LHCN-M2 (cell line): ENCODE results near the gene TENM4. TPM values are rescaled to one million over a fixed set of nuclear protein-coding genes. Genes with fewer than 3 reads are reported as not detected.

ENCODE experiments used
- DNase-seq: peaks from one replicate; pipeline ENCODE4 v3.0.0-alpha.2; 2012; ENCODE audit warnings: low read depth
- total RNA-seq: library from RNA; depleted of rRNA; stranded (reverse); fragments of >200 nt; gene quantifications from 2 replicates; pipeline ENCODE4 v1.2.3, GENCODE V29; 2014

Gene TENM4
- total RNA-seq, 1 experiment from 2014 or later = 0.06 TPM

DNA sequence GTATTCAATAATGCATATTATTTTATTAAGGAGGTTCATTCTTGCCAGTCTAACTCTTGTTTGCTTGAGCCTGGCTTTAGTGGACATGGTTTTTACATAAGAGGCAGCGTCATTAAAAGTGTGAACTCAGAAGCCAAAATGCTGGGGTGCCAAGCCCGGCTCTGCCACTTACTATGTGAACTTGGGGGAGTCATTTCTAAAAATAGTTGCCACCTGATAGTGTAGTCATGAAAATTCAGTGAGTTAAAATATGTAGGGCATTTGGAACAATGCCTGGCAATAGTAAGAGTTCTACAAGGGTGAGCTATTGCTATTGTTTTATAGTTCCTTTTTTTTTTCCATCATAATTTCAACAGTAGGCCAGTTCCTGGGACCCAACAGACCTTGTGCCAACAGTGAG lies 49.9 kb downstream of the TENM4 start:
- DNase-seq = no peak

DNA sequence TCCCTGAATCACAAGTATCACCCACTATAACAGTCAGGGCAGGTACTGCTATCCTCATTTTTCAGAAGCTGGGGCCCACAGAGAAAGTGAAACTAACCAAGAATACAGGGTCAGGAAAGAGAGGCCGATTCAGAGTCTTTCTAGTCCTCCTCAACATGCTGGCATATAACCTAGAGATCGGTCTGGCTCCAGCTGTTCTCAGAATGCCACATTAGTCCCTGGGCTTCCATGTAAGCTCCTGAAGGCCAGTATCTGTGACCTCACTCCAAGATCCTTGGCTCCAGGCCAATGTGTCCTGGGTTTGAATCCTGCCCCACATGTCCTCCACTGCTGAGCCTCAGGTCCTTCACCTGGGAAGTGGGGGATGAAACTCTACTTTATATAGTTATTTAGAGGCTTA lies 50.4 kb downstream of the TENM4 start:
- no peak for DNase-seq

DNA sequence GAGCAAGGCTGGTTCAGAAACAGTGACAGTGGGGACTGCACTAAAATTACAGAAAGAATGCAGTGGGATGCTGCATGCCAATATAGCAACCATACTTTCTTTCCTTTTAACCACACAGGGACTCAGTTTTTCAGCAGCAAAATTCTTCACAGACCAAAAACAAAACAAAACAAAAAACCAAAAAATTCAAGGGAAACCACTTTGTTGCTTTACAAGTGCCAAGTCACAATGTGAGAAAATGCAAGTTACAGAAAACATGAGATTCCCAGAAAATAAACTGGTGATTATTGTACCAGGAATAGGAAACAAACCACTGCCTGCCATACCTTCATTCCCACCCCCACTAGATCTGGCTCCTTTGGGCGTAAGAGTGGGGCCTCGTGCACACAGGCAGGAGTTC lies 52.6 kb downstream of the TENM4 start:
- DNase-seq = no peak

DNA sequence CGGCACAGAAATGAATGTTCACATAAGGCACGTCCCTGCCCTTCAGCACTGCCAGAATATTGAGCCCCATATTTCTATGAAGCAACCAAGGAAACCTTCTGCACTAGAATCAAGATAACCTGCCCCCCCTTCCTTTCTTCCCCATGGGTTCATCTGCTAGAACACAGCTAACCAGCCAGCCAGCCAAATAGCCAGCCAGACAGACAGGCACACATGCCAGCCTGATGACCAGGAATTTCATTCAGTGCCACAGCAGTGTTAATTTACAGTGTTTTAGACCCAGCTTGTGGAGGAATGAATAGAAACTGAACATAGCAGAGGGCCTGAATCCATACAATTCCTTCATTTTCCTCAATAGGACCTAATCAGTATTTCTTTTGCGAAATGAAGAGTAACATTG lies 57.0 kb downstream of the TENM4 start:
- DNase-seq = no peak

DNA sequence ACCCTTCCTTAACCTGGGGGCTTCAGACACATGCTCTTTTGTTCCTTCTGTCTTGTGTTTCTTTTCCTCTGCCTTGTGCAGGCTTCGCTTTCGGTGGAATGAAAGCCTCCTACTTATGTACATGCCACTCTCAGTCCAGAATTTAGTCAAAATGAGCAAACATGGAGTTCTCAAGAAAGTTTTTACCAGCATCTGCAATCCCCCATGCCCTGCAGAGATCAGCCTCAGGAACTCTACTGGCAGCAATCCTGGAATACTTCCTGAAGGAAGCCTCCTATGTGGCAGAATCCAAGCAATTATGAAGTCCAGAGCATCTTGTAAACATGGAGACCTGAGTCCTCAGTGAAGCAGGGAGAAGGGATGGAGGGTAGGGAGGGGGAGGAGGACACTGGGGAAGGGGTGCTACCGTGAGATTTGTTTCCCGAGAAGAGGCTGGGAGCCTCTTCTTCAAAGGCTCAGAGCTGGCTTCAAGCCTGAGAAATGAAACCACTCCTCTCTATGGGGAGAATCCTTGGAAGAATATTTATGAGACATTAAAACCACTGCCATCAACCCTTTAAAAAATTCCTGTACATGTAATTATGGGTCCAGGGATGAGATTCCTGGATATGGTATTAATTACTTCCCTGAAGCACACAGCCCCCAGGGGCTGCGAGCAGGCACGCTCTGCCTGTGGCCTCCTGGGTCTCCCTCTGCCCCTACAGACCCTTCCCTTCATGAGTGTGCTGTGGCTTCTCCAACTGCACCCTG lies 58.4 kb downstream of the TENM4 start:
- no peak for DNase-seq

DNA sequence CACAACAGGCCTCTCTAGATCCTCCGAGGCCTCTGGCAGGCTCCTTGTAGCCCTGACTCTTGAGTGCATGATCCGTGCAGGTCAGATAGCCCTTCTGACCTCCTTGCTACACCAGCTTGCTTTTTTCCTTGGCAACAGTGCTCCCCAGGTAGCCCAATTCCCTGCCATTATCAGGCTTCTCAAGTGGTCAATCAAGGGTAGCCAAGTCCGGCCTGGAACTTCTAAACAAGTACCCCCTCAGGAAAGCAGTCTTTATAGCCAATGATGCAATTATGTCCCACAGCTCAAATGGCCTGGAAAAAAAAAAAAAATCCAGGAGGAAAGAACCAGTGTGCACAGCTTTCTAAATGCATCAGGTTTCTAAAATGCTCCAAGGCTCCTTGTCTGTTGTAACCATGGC lies 59.8 kb downstream of the TENM4 start:
- DNase-seq = no peak

DNA sequence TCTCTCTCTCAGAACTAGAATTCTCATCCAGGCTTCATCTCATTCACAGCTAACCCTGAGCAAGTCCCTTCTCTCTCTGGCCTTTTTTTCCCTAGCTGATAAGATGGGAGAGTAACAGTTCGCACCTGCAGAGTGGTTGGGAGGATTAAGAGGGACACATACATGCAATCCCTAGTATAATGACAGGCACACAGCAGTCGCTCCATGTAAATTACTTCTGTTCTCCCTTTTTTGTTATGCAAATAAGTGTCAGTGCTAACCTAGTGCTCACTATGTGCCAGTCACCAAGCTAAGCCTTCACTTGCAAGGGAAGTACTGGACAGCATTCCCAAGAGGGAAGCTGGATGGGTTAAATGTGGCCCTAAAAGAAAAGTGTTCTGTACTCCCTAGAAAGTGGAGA lies 63.4 kb downstream of the TENM4 start:
- DNase-seq = no peak

DNA sequence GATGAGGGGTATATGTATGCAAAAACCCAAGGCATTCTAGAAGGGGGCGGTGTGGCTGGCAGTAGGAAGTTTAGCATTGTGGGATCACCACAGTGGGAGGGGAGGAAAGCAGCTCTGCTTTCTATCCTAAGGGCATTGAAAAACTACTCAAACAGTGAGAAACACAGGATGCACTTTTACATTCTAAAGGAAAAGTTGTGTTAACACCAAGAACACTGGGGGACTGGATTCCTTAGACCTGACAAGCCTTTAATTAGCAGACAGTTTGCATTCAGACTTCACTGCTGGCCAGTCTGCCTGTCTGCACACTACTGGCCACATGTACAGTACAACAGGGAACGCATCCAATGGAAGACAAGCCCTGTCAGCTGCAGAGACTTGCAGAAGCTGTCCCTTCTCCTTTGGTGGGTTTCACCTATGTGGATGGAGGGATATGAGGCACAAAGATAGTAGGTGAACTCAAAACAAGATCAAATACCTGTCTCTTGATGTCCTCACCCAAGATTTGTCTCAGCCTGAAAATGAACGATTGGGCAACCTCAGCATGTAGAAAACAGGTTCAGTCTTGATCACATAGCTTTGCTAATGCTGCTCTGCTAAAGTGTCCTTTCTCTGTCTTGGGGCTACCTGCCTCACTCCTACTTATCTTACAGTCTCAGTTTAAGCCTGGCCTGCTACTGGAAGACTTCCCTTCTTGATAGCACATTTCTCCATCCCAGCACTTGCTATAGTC lies 64.8 kb downstream of the TENM4 start:
- DNase-seq = no peak

DNA sequence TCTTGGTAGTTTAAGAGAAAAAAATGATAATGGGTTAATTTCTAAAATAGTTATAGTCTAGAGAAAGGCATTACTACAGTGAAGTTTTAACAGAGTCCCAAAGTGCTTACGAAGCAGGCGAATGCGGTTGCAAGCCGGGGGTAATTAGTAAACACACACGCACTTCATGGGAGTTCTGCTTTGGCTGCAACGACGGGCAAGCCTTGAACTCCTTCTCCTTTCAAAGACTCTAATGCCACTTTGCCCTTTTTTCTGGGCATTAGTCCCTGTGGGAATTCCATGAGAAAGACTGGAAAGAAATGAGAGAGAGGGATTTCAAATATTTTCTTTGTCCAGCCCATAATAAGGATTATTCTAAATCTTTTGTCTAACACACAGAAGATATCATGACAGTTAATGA lies 66.1 kb downstream of the TENM4 start:
- DNase-seq = no peak

DNA sequence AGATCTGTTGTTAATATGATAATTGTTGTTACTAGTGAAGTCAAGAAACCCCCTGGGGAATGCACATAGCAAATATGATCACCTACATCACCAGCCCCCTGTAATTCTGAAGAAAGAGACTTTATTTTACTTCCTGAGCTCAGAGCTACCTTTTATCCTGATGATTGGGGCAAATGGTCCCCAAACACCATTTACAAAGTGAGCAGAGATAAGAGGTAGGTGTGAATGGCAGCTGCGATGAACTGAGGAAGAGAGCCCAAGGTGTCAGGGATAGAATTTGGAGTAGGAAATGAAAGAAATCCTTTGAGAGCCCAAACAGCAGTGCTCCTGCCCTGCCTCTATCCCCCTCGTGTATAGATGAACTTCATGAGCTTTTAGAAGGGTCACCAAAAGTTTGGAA lies 69.1 kb downstream of the TENM4 start:
- no peak for DNase-seq

DNA sequence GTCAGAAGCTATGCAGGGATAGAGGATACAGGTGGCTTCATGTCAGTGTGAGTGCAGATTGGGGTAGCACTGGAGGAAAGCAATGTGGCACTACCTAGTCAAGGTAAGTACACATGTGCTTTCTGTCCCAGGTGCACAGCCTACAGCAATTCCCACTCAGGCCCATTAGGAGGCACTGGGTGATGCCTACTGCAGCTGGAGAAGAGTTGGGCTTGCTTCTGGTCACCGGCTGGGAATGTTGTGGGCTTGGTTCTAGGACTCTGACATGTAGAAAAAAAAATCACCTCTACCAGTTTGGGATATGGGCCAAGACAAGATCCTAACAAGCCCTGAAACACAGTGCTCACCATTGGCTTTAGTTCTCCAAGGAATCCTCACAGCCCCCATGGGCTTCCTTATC lies 69.7 kb downstream of the TENM4 start:
- no peak for DNase-seq

DNA sequence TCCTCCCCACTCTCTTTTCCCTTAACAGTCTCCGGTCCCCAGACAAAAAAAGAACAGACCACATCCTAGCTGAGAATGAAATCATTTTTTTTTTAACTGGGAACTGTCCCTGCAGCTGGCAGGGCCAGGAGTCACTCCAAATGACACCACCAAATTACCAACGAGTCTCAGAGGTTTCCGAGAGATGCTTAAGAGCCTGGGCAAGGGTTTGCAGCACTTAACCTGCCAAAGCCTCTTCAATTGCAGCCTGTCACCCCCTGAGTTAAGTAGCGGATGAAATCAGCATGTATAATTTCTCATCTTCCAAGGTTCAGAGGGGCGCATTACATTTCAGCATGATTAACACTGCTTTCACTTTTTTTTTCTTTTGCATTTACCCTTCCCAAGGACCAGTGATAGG lies 71.8 kb downstream of the TENM4 start:
- DNase-seq = no peak

DNA sequence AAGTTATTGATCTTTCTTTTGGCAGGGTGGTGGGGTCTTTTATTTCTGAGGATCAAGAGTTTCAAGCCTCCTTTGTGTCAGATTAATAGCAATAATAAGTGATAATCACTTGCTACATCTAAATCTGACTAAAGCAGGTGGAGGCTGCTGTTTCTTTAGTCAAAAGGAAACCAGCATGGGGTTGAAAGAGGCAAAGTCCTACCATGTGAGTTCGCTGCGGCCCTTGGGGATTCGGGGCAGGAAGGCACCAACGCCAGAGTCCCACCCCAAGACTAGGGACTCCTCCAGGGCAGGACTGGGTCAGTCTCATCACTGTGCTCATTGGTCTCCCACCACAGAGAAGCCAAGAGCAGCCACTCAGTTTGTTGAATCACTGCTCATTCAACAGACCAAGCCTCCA lies 73.0 kb downstream of the TENM4 start:
- DNase-seq = no peak

DNA sequence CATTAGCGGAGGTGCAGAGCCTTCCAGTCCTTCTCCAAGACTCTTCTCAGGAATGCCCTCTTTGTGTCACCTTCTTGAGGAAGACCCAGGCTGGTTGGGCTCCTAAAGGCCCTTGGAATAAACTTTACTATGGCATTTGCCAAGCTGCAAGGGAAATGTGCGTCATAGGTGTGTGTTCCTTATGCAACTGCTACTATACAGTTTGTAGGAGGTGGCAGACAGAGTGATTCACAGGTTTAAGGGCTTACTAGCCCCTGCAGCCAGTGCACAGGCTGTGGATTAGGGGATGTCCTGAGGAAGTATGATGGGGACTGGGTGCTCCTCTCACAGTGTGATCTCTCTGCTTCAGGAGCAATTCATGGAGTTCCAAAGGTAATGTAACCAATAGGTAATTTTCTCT lies 74.6 kb downstream of the TENM4 start:
- DNase-seq = no peak

DNA sequence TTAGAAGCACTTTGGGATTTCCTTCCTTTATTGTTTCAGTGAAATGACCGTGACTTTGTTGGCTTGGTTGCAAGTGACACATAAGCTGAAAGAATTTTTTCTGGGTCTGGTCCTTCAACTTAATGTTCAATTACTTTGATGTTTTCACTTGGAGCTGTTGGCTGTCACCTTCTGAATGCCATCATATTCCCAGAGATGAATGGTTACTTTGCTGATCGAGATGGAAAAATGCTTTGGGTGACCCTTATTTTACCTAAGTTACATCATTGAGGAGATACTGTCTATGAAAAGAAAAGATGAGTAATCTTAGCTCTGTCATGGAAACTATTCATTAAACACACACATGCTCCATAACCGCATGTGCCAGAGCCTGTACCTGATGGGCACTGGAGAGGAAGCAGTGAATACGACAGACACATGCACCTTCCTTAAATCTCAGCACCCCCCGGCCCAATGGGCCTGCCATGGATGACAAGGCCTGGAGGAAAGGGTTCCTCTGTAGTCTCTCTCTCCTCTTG lies 76.9 kb downstream of the TENM4 start:
- DNase-seq = no peak

DNA sequence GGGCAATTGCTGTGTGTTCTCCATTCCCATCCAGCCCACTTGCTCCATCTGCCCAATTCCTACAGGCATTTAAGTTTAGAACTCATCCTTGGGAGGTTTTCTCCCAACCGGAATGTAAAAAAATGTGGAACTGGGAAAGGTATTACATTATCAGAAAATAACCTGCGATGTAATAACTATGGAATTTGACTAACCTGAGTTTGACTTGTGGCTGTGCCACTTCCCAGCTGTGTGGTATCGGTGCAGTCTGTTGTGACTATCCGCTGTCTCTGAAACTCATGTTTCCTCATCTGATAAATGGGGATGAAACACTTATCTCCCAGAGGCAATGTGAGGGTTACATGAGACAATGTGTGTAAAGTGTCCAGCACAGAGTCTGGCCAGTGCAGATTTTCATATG lies 77.6 kb downstream of the TENM4 start:
- DNase-seq = no peak

DNA sequence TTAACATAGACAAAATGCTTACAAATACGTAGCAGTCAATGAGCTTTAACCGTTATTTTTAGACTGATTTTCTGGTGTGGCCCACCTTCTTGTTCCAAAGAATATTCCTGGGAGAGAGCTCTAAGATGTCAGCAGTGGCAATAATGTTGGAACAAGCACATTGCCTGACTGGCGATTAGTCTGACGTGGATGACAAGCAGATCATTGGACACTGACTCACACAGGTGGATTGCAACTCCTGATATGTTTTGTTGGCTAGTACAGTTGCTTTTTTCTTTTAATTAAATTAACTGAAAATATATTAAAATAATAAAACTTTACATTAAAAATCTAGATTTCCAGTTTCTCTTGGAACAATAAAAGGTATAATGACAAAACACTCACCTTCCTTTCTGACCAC lies 78.0 kb downstream of the TENM4 start:
- no peak for DNase-seq

DNA sequence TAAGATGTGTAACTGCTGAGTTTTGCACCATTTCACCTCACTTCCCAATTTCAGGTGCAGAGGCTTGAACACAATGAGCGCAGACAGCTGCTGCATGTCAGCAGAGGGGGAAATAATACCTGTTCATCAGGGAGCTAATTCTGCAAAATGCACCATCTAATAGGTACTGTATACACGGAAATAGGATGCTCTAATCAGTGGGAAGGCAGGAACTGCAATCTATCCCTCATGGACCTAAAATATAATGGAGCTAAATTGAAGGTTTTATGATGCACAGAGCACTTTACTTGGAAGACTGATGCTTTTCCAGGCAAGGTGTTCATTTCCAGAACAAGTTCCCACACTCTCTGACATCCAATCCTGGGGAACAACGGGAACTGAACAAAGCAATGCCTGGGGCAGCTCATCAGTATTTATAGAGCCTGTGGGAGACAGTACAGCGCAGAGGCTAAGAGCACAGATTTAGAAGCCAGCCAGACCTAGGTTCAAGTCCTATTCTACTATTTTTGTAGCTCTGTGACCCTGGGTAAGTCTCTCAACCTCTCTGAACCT lies 78.5 kb downstream of the TENM4 start:
- DNase-seq = no peak

DNA sequence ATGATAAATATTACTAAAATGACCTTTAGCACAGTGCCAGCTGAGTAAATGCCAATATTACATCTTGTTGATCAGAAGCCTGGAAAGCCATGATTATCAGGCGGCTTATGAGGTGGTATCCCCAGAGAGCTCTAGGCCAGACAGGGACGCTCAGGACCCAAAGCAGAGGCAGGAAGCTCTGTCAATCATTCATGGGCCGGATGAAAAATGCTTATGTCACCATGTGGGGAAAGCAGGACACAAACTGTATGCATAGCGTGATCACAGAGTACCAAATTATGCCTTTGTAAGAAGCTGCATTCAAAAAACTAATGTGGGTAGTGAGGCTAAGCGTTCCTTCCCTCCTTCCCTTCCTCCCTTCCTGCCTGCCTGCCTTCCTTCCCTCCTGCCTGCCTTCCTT lies 82.6 kb downstream of the TENM4 start:
- no peak for DNase-seq

DNA sequence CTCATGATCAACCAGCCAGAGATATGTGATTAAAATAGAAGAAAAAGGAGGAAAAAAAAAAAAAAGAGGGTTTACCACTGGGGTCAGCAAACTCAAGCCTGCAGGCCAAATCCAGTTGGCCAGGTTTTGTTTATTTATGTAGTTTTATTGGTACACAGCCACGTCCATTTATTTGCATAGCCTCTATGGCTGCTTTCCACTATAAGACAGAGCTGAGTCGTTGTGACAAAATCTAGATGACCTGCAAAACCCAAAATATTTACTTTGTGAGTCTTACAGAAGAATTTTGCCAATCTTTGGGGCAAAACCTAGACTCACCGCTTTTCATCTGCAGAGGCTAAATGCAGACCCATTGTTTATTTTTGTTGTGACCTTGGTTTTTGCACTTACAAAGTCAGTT lies 87.1 kb downstream of the TENM4 start:
- no peak for DNase-seq

DNA sequence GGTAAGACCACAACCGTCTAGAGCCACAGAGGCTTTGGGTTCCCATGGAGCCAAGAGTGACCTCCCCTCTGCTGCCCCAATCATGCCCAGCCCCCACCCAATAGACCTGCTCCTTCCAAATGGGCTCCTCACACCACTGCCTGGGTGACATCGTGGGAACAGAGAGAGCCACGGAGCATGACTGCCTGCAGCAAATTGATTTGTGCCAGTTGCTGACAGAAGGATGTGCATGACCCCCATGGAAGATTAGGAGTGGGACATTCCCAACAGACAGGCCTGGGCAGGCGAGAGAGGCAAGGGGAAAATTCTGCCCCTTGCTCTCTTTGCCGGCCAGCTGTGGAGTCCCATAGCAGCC lies 88.5 kb downstream of the TENM4 start:
- DNase-seq = no peak

DNA sequence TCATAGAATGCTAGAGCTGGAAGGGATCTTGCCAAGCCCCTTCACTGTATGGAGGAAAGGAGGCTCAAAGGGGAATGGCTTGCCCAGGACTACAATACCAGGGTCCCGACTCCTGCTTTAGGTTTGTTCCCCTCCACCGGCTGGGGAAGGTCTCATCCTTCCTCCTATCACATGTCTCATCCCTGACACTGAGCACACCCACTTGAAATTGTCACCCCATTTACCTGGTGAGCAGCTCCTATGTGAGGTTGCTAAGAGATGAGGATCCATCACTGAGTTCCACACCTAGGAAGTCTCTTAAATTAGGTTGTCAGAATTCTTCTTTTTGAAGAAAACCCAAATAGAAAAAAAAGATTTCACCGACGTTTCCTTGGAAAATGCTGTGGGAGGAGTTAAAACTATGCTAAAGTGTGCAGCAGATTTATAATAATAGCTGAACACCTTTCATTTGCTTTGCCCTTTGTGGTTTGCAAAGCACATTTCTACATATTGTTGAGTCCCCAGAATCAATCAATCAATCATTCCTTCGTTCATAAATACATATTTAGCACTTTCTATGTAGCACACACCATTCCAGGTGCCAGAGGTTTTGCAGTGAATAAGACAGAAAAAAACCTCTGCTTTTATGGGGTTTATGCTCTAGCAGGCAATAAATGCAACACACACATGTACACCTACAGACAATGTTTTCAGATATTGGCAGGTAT lies 91.7 kb downstream of the TENM4 start:
- no peak for DNase-seq
